Panc1 (cell line): ENCODE results near the gene TCN1. TPM values are rescaled to one million over a fixed set of nuclear protein-coding genes. Genes with fewer than 3 reads are reported as not detected.

ENCODE experiments used
- ATAC-seq: fragments of 200-7000 bp; cut with Tn5 transposase; 2 replicates; pipeline ENCODE4 v1.9.1; 2020; ENCODE audit warnings: mild to moderate bottlenecking, moderate library complexity
- BruUV-seq: library from RNA; stranded (reverse); fragments of 400-500 nt; replicated peaks from 2 replicates; lab custom pipeline; 2021; lab: Mats Ljungman, UMichigan
- CTCF ChIA-PET: fragments of 300-600 bp; sonication (Branson Sonifier 250); formaldehyde crosslinking; loops from one replicate; lab custom pipeline; 2022; ENCODE audit warnings: antibody characterized with exemption; lab: Charles Lee
- POLR2A ChIA-PET: fragments of 300-600 bp; sonication (Branson Sonifier 250); formaldehyde crosslinking; loops from one replicate; lab custom pipeline; 2022; ENCODE audit warnings: antibody characterized with exemption; lab: Charles Lee
- DNase-seq: peaks from one replicate; pipeline ENCODE4 v3.0.0-alpha.2; 2010; ENCODE audit warnings: low read depth, low spot score
- H3K27ac ChIP-seq: 2 replicates; pipeline ENCODE4 v1.5.1; 2011; ENCODE audit warnings: mild to moderate bottlenecking, low read length, inconsistent platforms
- H3K27me3 ChIP-seq: fragments of 200-500 bp; sonication (Bioruptor generic); 2 replicates; pipeline ENCODE4 v1.6.0; 2014; ENCODE audit warnings: low read length, inconsistent platforms; ENCODE audit not compliant: control insufficient read depth, insufficient read depth
- H3K36me3 ChIP-seq: fragments of 200-500 bp; sonication (Bioruptor generic); 2 replicates; pipeline ENCODE4 v1.5.1; 2014; ENCODE audit warnings: inconsistent platforms, mild to moderate bottlenecking, low read length, moderate library complexity; ENCODE audit not compliant: control insufficient read depth, insufficient read depth
- H3K4me1 ChIP-seq: 2 replicates; pipeline ENCODE4 v1.5.1; 2011; ENCODE audit warnings: inconsistent platforms, mild to moderate bottlenecking, low read length, moderate library complexity; ENCODE audit not compliant: control insufficient read depth, insufficient read depth
- H3K4me3 ChIP-seq, 2 experiments: 2 replicates each; pipeline ENCODE4 v1.5.1; 2011 to 2012; ENCODE audit warnings: low read depth in 2 of 2, low read length in 2 of 2, mild to moderate bottlenecking in 2 of 2, inconsistent platforms in 1 of 2, moderate library complexity in 1 of 2
- H3K9me3 ChIP-seq: fragments of 200-500 bp; sonication (Bioruptor generic); 2 replicates; pipeline ENCODE4 v1.5.1; 2014; ENCODE audit warnings: low read depth, mild to moderate bottlenecking, inconsistent platforms, low read length, moderate library complexity; ENCODE audit not compliant: control insufficient read depth, insufficient read depth
- POLR2AphosphoS5 ChIP-seq: IDR thresholded peaks from 2 replicates; pipeline ENCODE4 v1.6.1; 2012; ENCODE audit warnings: mild to moderate bottlenecking, low read depth, low read length, moderate library complexity
- SIN3A ChIP-seq: IDR thresholded peaks from 2 replicates; pipeline ENCODE4 v1.6.1; 2012; ENCODE audit warnings: low read depth, mild to moderate bottlenecking, low read length, moderate library complexity, borderline replicate concordance; ENCODE audit not compliant: insufficient read depth
- TCF7L2 ChIP-seq: IDR thresholded peaks from 2 replicates; pipeline ENCODE4 v1.6.1; 2011; ENCODE audit warnings: mild to moderate bottlenecking, low read depth, low read length, inconsistent platforms
- in situ Hi-C: cut with HindIII; loops from 2 replicates; pipeline ENCODE4 v1.10.0; 2016; ENCODE audit warnings: low sequenced_read_pairs, low pct_unique_long_range_greater_than_20kb
- intact Hi-C: fragments of 100-400 bp; cut with micrococcal nuclease; formaldehyde crosslinking; loops from one replicate; pipeline ENCODE4 v1.10.0; 2022; ENCODE audit not compliant: unreplicated experiment
- total RNA-seq: library from RNA; stranded (reverse); gene quantifications from one replicate; pipeline ENCODE4 v1.2.1, GENCODE V29; 2021; ENCODE audit not compliant: unreplicated experiment
- TF ChIP-seq, protein P1 (sequence below): fragments of 450-650 bp; IDR thresholded peaks from 2 replicates; pipeline ENCODE4 v1.5.1; 2017; ENCODE audit warnings: mild to moderate bottlenecking
- TF ChIP-seq, protein P2 (sequence below), 2 experiments: IDR thresholded peaks; 2 replicates each; pipeline ENCODE4 v1.6.1; 2011 to 2012; ENCODE audit warnings: low read depth in 2 of 2, control low read depth in 1 of 2, low read length in 1 of 2, mild to moderate bottlenecking in 1 of 2, moderate library complexity in 1 of 2; ENCODE audit not compliant: insufficient read depth in 1 of 2

Gene TCN1
- total RNA-seq, 1 experiment from 2014 or later: not detected

- intact Hi-C loops: no loop called here
- Histone ChIP-seq H3K9me3 (no peaks in the 10 kb centered on the region), H3K4me1 (no peaks in the 10 kb centered on the region), H3K4me3 (no peak overlapping the region), H3K27ac (no peak overlapping the region), H3K36me3 (no peaks in the 10 kb centered on the region), H3K27me3 (no peaks in the 10 kb centered on the region)
- ChIA-PET CTCF (no interaction called here), POLR2A (no interaction called here)
- DNase-seq (no peak), ATAC-seq (no peak)
- TF ChIP-seq TCF7L2 (no peak), POLR2AphosphoS5 (no peak), SIN3A (no peak)
- TF ChIP-seq, protein P1, sequence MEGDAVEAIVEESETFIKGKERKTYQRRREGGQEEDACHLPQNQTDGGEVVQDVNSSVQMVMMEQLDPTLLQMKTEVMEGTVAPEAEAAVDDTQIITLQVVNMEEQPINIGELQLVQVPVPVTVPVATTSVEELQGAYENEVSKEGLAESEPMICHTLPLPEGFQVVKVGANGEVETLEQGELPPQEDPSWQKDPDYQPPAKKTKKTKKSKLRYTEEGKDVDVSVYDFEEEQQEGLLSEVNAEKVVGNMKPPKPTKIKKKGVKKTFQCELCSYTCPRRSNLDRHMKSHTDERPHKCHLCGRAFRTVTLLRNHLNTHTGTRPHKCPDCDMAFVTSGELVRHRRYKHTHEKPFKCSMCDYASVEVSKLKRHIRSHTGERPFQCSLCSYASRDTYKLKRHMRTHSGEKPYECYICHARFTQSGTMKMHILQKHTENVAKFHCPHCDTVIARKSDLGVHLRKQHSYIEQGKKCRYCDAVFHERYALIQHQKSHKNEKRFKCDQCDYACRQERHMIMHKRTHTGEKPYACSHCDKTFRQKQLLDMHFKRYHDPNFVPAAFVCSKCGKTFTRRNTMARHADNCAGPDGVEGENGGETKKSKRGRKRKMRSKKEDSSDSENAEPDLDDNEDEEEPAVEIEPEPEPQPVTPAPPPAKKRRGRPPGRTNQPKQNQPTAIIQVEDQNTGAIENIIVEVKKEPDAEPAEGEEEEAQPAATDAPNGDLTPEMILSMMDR: no peak
- TF ChIP-seq, protein P2, sequence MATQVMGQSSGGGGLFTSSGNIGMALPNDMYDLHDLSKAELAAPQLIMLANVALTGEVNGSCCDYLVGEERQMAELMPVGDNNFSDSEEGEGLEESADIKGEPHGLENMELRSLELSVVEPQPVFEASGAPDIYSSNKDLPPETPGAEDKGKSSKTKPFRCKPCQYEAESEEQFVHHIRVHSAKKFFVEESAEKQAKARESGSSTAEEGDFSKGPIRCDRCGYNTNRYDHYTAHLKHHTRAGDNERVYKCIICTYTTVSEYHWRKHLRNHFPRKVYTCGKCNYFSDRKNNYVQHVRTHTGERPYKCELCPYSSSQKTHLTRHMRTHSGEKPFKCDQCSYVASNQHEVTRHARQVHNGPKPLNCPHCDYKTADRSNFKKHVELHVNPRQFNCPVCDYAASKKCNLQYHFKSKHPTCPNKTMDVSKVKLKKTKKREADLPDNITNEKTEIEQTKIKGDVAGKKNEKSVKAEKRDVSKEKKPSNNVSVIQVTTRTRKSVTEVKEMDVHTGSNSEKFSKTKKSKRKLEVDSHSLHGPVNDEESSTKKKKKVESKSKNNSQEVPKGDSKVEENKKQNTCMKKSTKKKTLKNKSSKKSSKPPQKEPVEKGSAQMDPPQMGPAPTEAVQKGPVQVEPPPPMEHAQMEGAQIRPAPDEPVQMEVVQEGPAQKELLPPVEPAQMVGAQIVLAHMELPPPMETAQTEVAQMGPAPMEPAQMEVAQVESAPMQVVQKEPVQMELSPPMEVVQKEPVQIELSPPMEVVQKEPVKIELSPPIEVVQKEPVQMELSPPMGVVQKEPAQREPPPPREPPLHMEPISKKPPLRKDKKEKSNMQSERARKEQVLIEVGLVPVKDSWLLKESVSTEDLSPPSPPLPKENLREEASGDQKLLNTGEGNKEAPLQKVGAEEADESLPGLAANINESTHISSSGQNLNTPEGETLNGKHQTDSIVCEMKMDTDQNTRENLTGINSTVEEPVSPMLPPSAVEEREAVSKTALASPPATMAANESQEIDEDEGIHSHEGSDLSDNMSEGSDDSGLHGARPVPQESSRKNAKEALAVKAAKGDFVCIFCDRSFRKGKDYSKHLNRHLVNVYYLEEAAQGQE (IDR thresholded peaks at IDR 0.05; ENCODE audit: insufficient read depth in 1 of 2, low read depth in 2 of 2, low read length in 1 of 2): no peak
- BruUV-seq: no TSS peak
- in situ Hi-C loops: no loop called here
Observed at GRCh38 chr11:59900366-59901126, 34.3 kb upstream of the TCN1 start.

DNA sequence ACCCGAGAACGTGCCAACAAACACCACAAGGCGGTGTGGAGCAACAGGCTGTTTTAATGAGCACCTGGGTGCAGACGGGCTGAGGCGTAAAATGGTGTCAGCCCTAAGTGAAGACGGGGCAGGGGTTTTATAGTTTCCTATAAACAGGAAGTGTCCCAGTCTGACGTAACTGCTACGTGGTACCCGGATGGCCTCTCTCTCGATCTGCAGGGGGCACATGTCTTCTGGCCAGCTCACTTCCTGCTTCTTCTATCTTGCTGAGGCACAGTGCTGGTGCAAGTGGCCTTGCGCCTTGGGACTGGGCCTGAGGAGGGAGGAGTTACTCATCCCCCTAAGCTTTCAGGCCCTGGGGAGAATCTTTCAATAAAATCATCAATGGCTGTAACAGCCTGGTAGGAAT, 33.2 kb upstream of the TCN1 start:
- no peak for DNase-seq
- ATAC-seq: no peak
- Histone ChIP-seq H3K36me3 (no peaks in the 10 kb centered on the region), H3K9me3 (no peaks in the 10 kb centered on the region), H3K4me3 (no peak overlapping the region), H3K27ac (no peak overlapping the region), H3K27me3 (no peaks in the 10 kb centered on the region; the same call in 1 of the 2 replicates), H3K4me1 (no peaks in the 10 kb centered on the region)
- in situ Hi-C loops: no loop called here
- intact Hi-C loops: no loop called here
- POLR2A ChIA-PET: no interaction called here
- CTCF ChIA-PET: no interaction called here
- TF ChIP-seq SIN3A (no peak), TCF7L2 (no peak), POLR2AphosphoS5 (no peak)
- TF ChIP-seq, protein P2 (IDR thresholded peaks at IDR 0.05; ENCODE audit: insufficient read depth in 1 of 2, low read depth in 2 of 2, low read length in 1 of 2): no peak
- TF ChIP-seq, protein P1: no peak
- no TSS peak for BruUV-seq
